ENCODE data around the gene FCN3. TPM values are rescaled to one million over a fixed set of nuclear protein-coding genes. Genes with fewer than 3 reads are reported as not detected.

FCN3 gene
- total RNA-seq, 1 experiment from 2014 or later = 0.22 TPM

GRCh38 chr1:27346991-27347624, 27.5 kb downstream of the FCN3 start:
- Histone ChIP-seq H3K79me1 (ENCODE audit: insufficient read depth, low read depth, low read length, poor library complexity, severe bottlenecking) (no peaks in the 10 kb centered on the region), H2BK5ac (ENCODE audit: insufficient read length, low read length) (no peak overlapping the region), H2BK20ac (ENCODE audit: low read depth, low read length, poor library complexity, severe bottlenecking) (no peak overlapping the region), H3K23ac (ENCODE audit: insufficient read length, low read depth, low read length) (no peak overlapping the region), H2BK12ac (ENCODE audit: insufficient read length, low read depth, low read length) (no peak overlapping the region), H2AFZ (ENCODE audit: low read length) (no peak overlapping the region), H4K8ac (replicated peaks; ENCODE audit: insufficient read length, low read depth, low read length) (no peak overlapping the region), H4K91ac (ENCODE audit: insufficient read length, low read depth, low read length) (no peak overlapping the region), H3K56ac (ENCODE audit: insufficient read length, low read depth, low read length) (no peak overlapping the region), H4K5ac (ENCODE audit: insufficient read length, low read depth, low read length) (no peak overlapping the region), H4K20me1 (ENCODE audit: control insufficient read depth, insufficient read depth, insufficient read length) (peaks cover 4% of the 10 kb centered on the region), H3K23me2 (ENCODE audit: insufficient read length, low read depth, low read length, poor library complexity, severe bottlenecking) (peaks cover 21% of the 10 kb centered on the region), H3K79me2 (ENCODE audit: insufficient read depth, low read length) (no peaks in the 10 kb centered on the region; the same call in 1 of the 2 replicates), H2BK15ac (ENCODE audit: low read depth, low read length) (no peak overlapping the region), H3K14ac (ENCODE audit: insufficient read depth, low read length) (no peak overlapping the region), H3K4ac (ENCODE audit: low read depth, low read length) (no peak overlapping the region), H3K27me3 (ENCODE audit: insufficient read depth, low read length) (no peaks in the 10 kb centered on the region), H3K9me3 (ENCODE audit: control insufficient read depth, low read depth, low read length) (no peaks in the 10 kb centered on the region), H2AK5ac (ENCODE audit: insufficient read length, low read length) (no peak overlapping the region), H3K4me1 (ENCODE audit: insufficient read depth, low read length) (no peaks in the 10 kb centered on the region; the same call in 1 of the 2 replicates), H3K27ac (ENCODE audit: insufficient read length, low read depth, low read length) (no peak overlapping the region), H3K18ac (ENCODE audit: insufficient read length, low read depth, low read length) (no peak overlapping the region), H3K4me2 (ENCODE audit: insufficient read depth, insufficient read length, low read length) (no peak overlapping the region), H2BK120ac (ENCODE audit: low read depth, low read length, poor library complexity, severe bottlenecking) (no peak overlapping the region), H3T11ph (ENCODE audit: low read length) (no peak overlapping the region), H3K9ac (ENCODE audit: extremely low read depth, insufficient read length, low read length) (no peak overlapping the region)
- WGBS (ENCODE audit: extremely low coverage, insufficient read length, low lambda C conversion rate) = no CpG with 5 or more reads among the region's 14 CpGs
- H3K4me1 Mint-ChIP-seq = peaks cover 29 to 33% of the 10 kb centered on the region in 2 experiments
- H3K27ac Mint-ChIP-seq = peak overlapping the region in 1 of 3 experiments; percentile 32; a peak in 4 of 7 replicates
- peaks cover 5 to 18% (median 12%) of the 10 kb centered on the region in 3 experiments; a peak in 5 of 7 replicates for H3K36me3 Mint-ChIP-seq (ENCODE audit: insufficient read depth in 1 of 3, low read depth in 3 of 3)
- no peak for DNase-seq
- H3K27me3 Mint-ChIP-seq (ENCODE audit: low read depth) = peaks cover 20% of the 10 kb centered on the region
- TF ChIP-seq CTCF (conservative IDR thresholded peaks at IDR 0.05) = no peak
- no peak overlapping the region for H3K4me3 Mint-ChIP-seq
- no peaks in the 10 kb centered on the region for H3K9me3 Mint-ChIP-seq

All from H9 (cell line).